CD14-positive monocyte (primary cell): Measurements from ENCODE around the gene KRT27. TPM values are rescaled to one million over a fixed set of nuclear protein-coding genes. Genes with fewer than 3 reads are reported as not detected.

Experiments used
- DNase-seq, 3 donors: peaks; one replicate each; pipeline ENCODE4 v3.0.0-alpha.2; 2011 to 2022
- H2AFZ ChIP-seq: 2 replicates; pipeline ENCODE4 v1.6.0; 2012; ENCODE audit warnings: mild to moderate bottlenecking, low read depth, low read length, inconsistent platforms; ENCODE audit not compliant: insufficient read depth, poor library complexity, severe bottlenecking
- H3K27ac ChIP-seq, 2 donors: 1 replicate in 1 of 2; 2 replicates in 1 of 2; pipeline ENCODE4 v1.5.1; 2012 to 2013; ENCODE audit warnings: low read length in 2 of 2, control low read depth in 1 of 2, inconsistent platforms in 1 of 2, low read depth in 1 of 2, mild to moderate bottlenecking in 1 of 2
- H3K27me3 ChIP-seq, 2 donors: one replicate each; pipeline versions ENCODE4 v1.6.0 to v1.6.1; 2011 to 2013; ENCODE audit warnings: low read length in 2 of 2; ENCODE audit not compliant: control insufficient read depth in 2 of 2, insufficient read depth in 2 of 2
- H3K36me3 ChIP-seq, 2 donors: replicated peaks in 1 of 2; 1 replicate in 1 of 2; 2 replicates in 1 of 2; pipeline versions ENCODE4 v1.5.1 to v1.6.1; 2012 to 2013; ENCODE audit warnings: low read length in 2 of 2, control low read depth in 1 of 2, inconsistent platforms in 1 of 2, mild to moderate bottlenecking in 1 of 2; ENCODE audit not compliant: insufficient read depth in 2 of 2, control insufficient read depth in 1 of 2
- H3K4me1 ChIP-seq, 2 donors: 1 replicate in 1 of 2; 2 replicates in 1 of 2; pipeline versions ENCODE4 v1.5.1 to v1.6.1; 2012 to 2013; ENCODE audit warnings: low read length in 2 of 2, control low read depth in 1 of 2, inconsistent platforms in 1 of 2, mild to moderate bottlenecking in 1 of 2, moderate library complexity in 1 of 2; ENCODE audit not compliant: insufficient read depth in 2 of 2, control insufficient read depth in 1 of 2
- H3K4me2 ChIP-seq: replicated peaks from 2 replicates; pipeline ENCODE3; 2012; ENCODE audit warnings: low read length, moderate library complexity, mild to moderate bottlenecking; ENCODE audit not compliant: poor library complexity, severe bottlenecking; ENCODE audit errors: extremely low read depth
- H3K4me3 ChIP-seq, 3 experiments: fragments of 200-600 bp in 1 of 3; sonication (generic) in 1 of 3; replicated peaks in 1 of 3; 1 replicate in 2 of 3; 2 replicates in 1 of 3; pipeline ENCODE4 v1.5.1; 2011 to 2013; ENCODE audit warnings: low read length in 3 of 3, mild to moderate bottlenecking in 3 of 3, control low read depth in 2 of 3, low read depth in 2 of 3, inconsistent platforms in 1 of 3, moderate library complexity in 1 of 3
- H3K79me2 ChIP-seq: 2 replicates; pipeline ENCODE4 v1.6.0; 2012; ENCODE audit warnings: mild to moderate bottlenecking, control low read depth, inconsistent platforms, low read length, moderate library complexity; ENCODE audit not compliant: insufficient read depth
- H3K9ac ChIP-seq: 2 replicates; pipeline ENCODE4 v1.6.0; 2017; ENCODE audit warnings: low read length, mild to moderate bottlenecking; ENCODE audit not compliant: insufficient read depth, poor library complexity, severe bottlenecking
- H3K9me3 ChIP-seq, 2 donors: replicated peaks in 1 of 2; 1 replicate in 1 of 2; 2 replicates in 1 of 2; pipeline versions ENCODE4 v1.5.1 to v1.6.1; 2012 to 2013; ENCODE audit warnings: low read length in 2 of 2, control low read depth in 1 of 2; ENCODE audit not compliant: control insufficient read depth in 1 of 2, insufficient read depth in 1 of 2
- H4K20me1 ChIP-seq: 2 replicates; pipeline ENCODE4 v1.6.0; 2012; ENCODE audit warnings: mild to moderate bottlenecking, low read length, control low read depth, moderate library complexity; ENCODE audit not compliant: insufficient read depth
- H3K27ac Mint-ChIP-seq, 7 donors: one replicate each; pipeline ENCODE4 v1.8.0; 2020; ENCODE audit warnings: mild to moderate bottlenecking in 7 of 7, mixed read lengths in 7 of 7, moderate library complexity in 6 of 7, inconsistent platforms in 2 of 7
- H3K27me3 Mint-ChIP-seq, 3 donors: one replicate each; pipeline ENCODE4 v1.8.0; 2021 to 2022; ENCODE audit warnings: low read depth in 3 of 3, mild to moderate bottlenecking in 3 of 3, mixed read lengths in 3 of 3, moderate library complexity in 3 of 3, inconsistent platforms in 1 of 3
- H3K36me3 Mint-ChIP-seq, 2 donors: one replicate each; pipeline ENCODE4 v1.8.0; 2020; ENCODE audit warnings: mixed read lengths in 2 of 2, inconsistent platforms in 1 of 2, mild to moderate bottlenecking in 1 of 2
- H3K4me1 Mint-ChIP-seq: one replicate; pipeline ENCODE4 v1.8.0; 2020; ENCODE audit warnings: mild to moderate bottlenecking, mixed read lengths
- H3K4me3 Mint-ChIP-seq, 2 donors: one replicate each; pipeline ENCODE4 v1.8.0; 2020; ENCODE audit warnings: mild to moderate bottlenecking in 2 of 2, mixed read lengths in 2 of 2, moderate library complexity in 1 of 2
- H3K9me3 Mint-ChIP-seq, 7 donors: one replicate each; pipeline ENCODE4 v1.8.0; 2020 to 2022; ENCODE audit warnings: mixed read lengths in 7 of 7, mild to moderate bottlenecking in 6 of 7, moderate library complexity in 6 of 7, inconsistent platforms in 2 of 7
- CTCF ChIP-seq: fragments of 200-600 bp; IDR thresholded peaks from one replicate; pipeline ENCODE4 v1.8.0; 2022; ENCODE audit warnings: antibody characterized with exemption, mild to moderate bottlenecking
- WGBS: methylation state at CpG from one replicate; pipeline ENCODE4 v1.1.5; 2013; ENCODE audit warnings: missing lambda C conversion rate; ENCODE audit not compliant: insufficient coverage; 5-methylcytosine and 5-hydroxymethylcytosine counted together
- intact Hi-C, 2 donors: fragments of 100-400 bp; cut with micrococcal nuclease; formaldehyde crosslinking; loops; one replicate each; pipeline versions ENCODE4 v1.15.0 to v1.15.1; 2023
- polyA plus RNA-seq, 3 donors: library from polyadenylated mRNA; depleted of rRNA in 1 of 3; unstranded in 2 of 3; stranded (reverse) in 1 of 3; fragments of 300-500 nt in 2 of 3; fragments of >200 nt in 1 of 3; fragmentation: Illumina TruSeq in 2 of 3; gene quantifications; 1 replicate in 2 of 3; 2 replicates in 1 of 3; pipeline ENCODE4 v1.2.3, GENCODE V29; 2012 to 2021

KRT27 gene
- polyA plus RNA-seq, 3 donors: not detected

- Histone ChIP-seq H4K20me1 (no peaks in the 10 kb centered on the region), H3K4me3 (no peak overlapping the region), H3K79me2 (no peaks in the 10 kb centered on the region), H3K36me3 (no peaks in the 10 kb centered on the region), H3K27me3 (peaks cover 5 to 28% of the 10 kb centered on the region in 2 donors), H2AFZ (no peak overlapping the region), H3K9ac (no peak overlapping the region), H3K9me3 (no peaks in the 10 kb centered on the region), H3K4me1 (no peaks in the 10 kb centered on the region), H3K4me2 (no peak overlapping the region), H3K27ac (no peak overlapping the region)
- Mint-ChIP-seq H3K4me1 (no peaks in the 10 kb centered on the region), H3K4me3 (peak overlapping the region in 1 of 2 donors; percentile 28), H3K27ac (no peak overlapping the region), H3K9me3 (no peaks in the 10 kb centered on the region), H3K27me3 (peaks cover 20 to 28% (median 22%) of the 10 kb centered on the region in 3 donors), H3K36me3 (no peaks in the 10 kb centered on the region)
- TF ChIP-seq CTCF: no peak
- intact Hi-C loops: no loop called here
- DNase-seq: no peak
- 93% methylated on average over 8 of the region's 10 CpGs for WGBS
Measured at GRCh38 chr17:40793832-40794231, 11.5 kb upstream of the KRT27 start.

GRCh38 chr17:40791787-40792436 is 9.6 kb upstream of the KRT27 start:
- no peaks in the 10 kb centered on the region for H3K36me3 ChIP-seq
- 27% methylated on average over 2 of the region's 6 CpGs for WGBS

More at GRCh38 chr17:40791787-40792436, 9.6 kb upstream of the KRT27 start:
- Histone ChIP-seq H3K4me1 (no peaks in the 10 kb centered on the region), H3K9me3 (no peaks in the 10 kb centered on the region), H3K4me2 (no peak overlapping the region), H4K20me1 (no peaks in the 10 kb centered on the region), H3K27ac (no peak overlapping the region), H3K27me3 (peaks cover 5 to 23% of the 10 kb centered on the region in 2 donors), H3K9ac (no peak overlapping the region), H3K4me3 (no peak overlapping the region), H3K79me2 (no peaks in the 10 kb centered on the region), H2AFZ (no peak overlapping the region)
- no peaks in the 10 kb centered on the region for H3K9me3 Mint-ChIP-seq
- H3K36me3 Mint-ChIP-seq: no peaks in the 10 kb centered on the region
- no peak overlapping the region for H3K27ac Mint-ChIP-seq
- no peaks in the 10 kb centered on the region for H3K4me1 Mint-ChIP-seq
- DNase-seq: no peak
- H3K27me3 Mint-ChIP-seq: peaks cover 14 to 32% (median 22%) of the 10 kb centered on the region in 3 donors
- H3K4me3 Mint-ChIP-seq: no peak overlapping the region
- intact Hi-C loops: no loop called here
- TF ChIP-seq CTCF: peak; percentile 11
